OCI-LY7 (cell line): ENCODE data around the gene LRIG1. TPM values are rescaled to one million over a fixed set of nuclear protein-coding genes. Genes with fewer than 3 reads are reported as not detected.

Source experiments
- BruUV-seq: library from RNA; stranded (reverse); fragments of 400-500 nt; replicated peaks from 2 replicates; lab custom pipeline; 2021; lab: Mats Ljungman, UMichigan
- CTCF ChIA-PET: fragments of 300-600 bp; sonication (Branson Sonifier 250); formaldehyde crosslinking; loops from one replicate; lab custom pipeline; 2022; ENCODE audit warnings: antibody characterized with exemption; ENCODE audit not compliant: unreplicated experiment; lab: Charles Lee
- POLR2A ChIA-PET: fragments of 300-600 bp; sonication (Branson Sonifier 250); formaldehyde crosslinking; loops from one replicate; lab custom pipeline; 2022; ENCODE audit warnings: antibody characterized with exemption; lab: Charles Lee
- DNase-seq: peaks from one replicate; pipeline ENCODE4 v3.0.0-alpha.2; 2015; ENCODE audit warnings: low spot score
- H2AFZ ChIP-seq: fragments of 200-600 bp; sonication (generic), shearing (Covaris generic); 2 replicates; pipeline ENCODE4 v1.6.1; 2014; ENCODE audit warnings: mild to moderate bottlenecking, antibody characterized with exemption, low read length, moderate library complexity
- H3K27ac ChIP-seq: fragments of 200-600 bp; sonication (generic); 2 replicates; pipeline ENCODE4 v1.5.1; 2014; ENCODE audit warnings: mixed run types, low read depth, mild to moderate bottlenecking, moderate library complexity, low read length, inconsistent platforms; ENCODE audit not compliant: poor library complexity, severe bottlenecking
- H3K36me3 ChIP-seq: fragments of 200-600 bp; sonication (generic); 2 replicates; pipeline ENCODE4 v1.6.1; 2014; ENCODE audit warnings: mild to moderate bottlenecking, antibody characterized with exemption, low read length, moderate library complexity, mixed read lengths; ENCODE audit not compliant: insufficient read depth
- H3K4me1 ChIP-seq: fragments of 200-600 bp; sonication (generic); 2 replicates; pipeline ENCODE4 v1.5.1; 2014; ENCODE audit warnings: mild to moderate bottlenecking, low read length; ENCODE audit not compliant: insufficient read depth, poor library complexity, severe bottlenecking
- H3K4me2 ChIP-seq: fragments of 200-600 bp; sonication (generic); 2 replicates; pipeline ENCODE4 v1.6.1; 2014; ENCODE audit warnings: mild to moderate bottlenecking, low read length
- H3K4me3 ChIP-seq: fragments of 200-600 bp; sonication (generic); 2 replicates; pipeline ENCODE4 v1.5.1; 2014; ENCODE audit warnings: mild to moderate bottlenecking, low read depth, low read length; ENCODE audit not compliant: poor library complexity, severe bottlenecking
- H3K79me2 ChIP-seq: fragments of 200-600 bp; sonication (generic); 2 replicates; pipeline ENCODE4 v1.6.1; 2016; ENCODE audit warnings: low read depth, mild to moderate bottlenecking, low read length, moderate library complexity, mixed read lengths; ENCODE audit not compliant: insufficient read depth
- H3K9me2 ChIP-seq: fragments of 200-600 bp; sonication (generic); 2 replicates; pipeline ENCODE4 v1.6.1; 2016; ENCODE audit warnings: mild to moderate bottlenecking, low read length, mixed read lengths; ENCODE audit not compliant: insufficient read depth
- H3K9me3 ChIP-seq: fragments of 200-600 bp; sonication (generic); 2 replicates; pipeline ENCODE4 v1.6.1; 2014; ENCODE audit warnings: mild to moderate bottlenecking, mixed run types, low read length, mixed read lengths
- H4K20me1 ChIP-seq: fragments of 200-600 bp; sonication (generic); 2 replicates; pipeline ENCODE4 v1.6.1; 2014; ENCODE audit warnings: mild to moderate bottlenecking, antibody characterized with exemption, low read length, moderate library complexity, mixed read lengths; ENCODE audit not compliant: insufficient read depth
- CTCF ChIP-seq: fragments of 200-600 bp; sonication (generic); conservative IDR thresholded peaks from 2 replicates; pipeline ENCODE4 v1.5.1; 2014; ENCODE audit warnings: mild to moderate bottlenecking, antibody characterized with exemption, low read length, moderate library complexity, mixed read lengths
- EZH2phosphoT487 ChIP-seq: fragments of 200-600 bp; sonication (generic); IDR thresholded peaks from 2 replicates; pipeline ENCODE4 v1.6.1; 2018; ENCODE audit warnings: low read depth, borderline replicate concordance, mild to moderate bottlenecking, mixed run types, antibody characterized with exemption, low read length, moderate library complexity, mixed read lengths
- intact Hi-C: fragments of 100-400 bp; cut with micrococcal nuclease; formaldehyde crosslinking; loops from one replicate; pipeline ENCODE4 v1.10.0; 2022; ENCODE audit not compliant: unreplicated experiment
- total RNA-seq, 2 experiments: library from RNA; depleted of rRNA in 1 of 2; stranded (reverse); fragments of >200 nt in 1 of 2; shearing (Covaris generic) in 1 of 2; gene quantifications; 2 replicates each; pipeline ENCODE4 v1.2.3, GENCODE V29; 2014 to 2022

The LRIG1 gene
- total RNA-seq, 2 experiments from 2014 or later, result 84.2 to 115 TPM

- TF ChIP-seq CTCF (no peak), EZH2phosphoT487 (no peak)
- peak overlapping the region; percentile 50 for H3K27ac ChIP-seq
- H3K9me2 ChIP-seq, result no peaks in the 10 kb centered on the region
- no TSS peak for BruUV-seq
- peak; percentile 50 for DNase-seq
- peak overlapping the region; percentile 20; the same call in 1 of the 2 replicates for H3K4me2 ChIP-seq
- ChIA-PET POLR2A (interaction anchor here (0.6 to 2.9 kb wide), 6 partner anchors 10 to 52 kb away, joined by 3 to 13 read pairs (median 6); no protein-coding TSS in a partner anchor), CTCF (interaction anchor here (0.7 kb wide), 1 partner anchor 8 kb away, joined by 3 read pairs; no protein-coding TSS in a partner anchor)
- peaks cover 65% of the 10 kb centered on the region for H3K79me2 ChIP-seq
- no peak overlapping the region for H2AFZ ChIP-seq
- peaks cover 34% of the 10 kb centered on the region for H3K4me1 ChIP-seq
- no peaks in the 10 kb centered on the region for H4K20me1 ChIP-seq
- no peaks in the 10 kb centered on the region for H3K9me3 ChIP-seq
- H3K4me3 ChIP-seq, result no peak overlapping the region
- H3K36me3 ChIP-seq, result peaks cover 96% of the 10 kb centered on the region
- intact Hi-C loops, result no loop called here
These were observed 61.0 kb downstream of the LRIG1 start for GRCh38 chr3:66439666-66440344.

GRCh38 chr3:66438046-66438445, 62.8 kb downstream of the LRIG1 start:
- no peaks in the 10 kb centered on the region for H3K9me2 ChIP-seq
- DNase-seq, result no peak
- H3K36me3 ChIP-seq, result peaks cover 99% of the 10 kb centered on the region
- peaks cover 81% of the 10 kb centered on the region for H3K79me2 ChIP-seq
- intact Hi-C loops, result no loop called here
- H3K4me1 ChIP-seq, result peaks cover 34% of the 10 kb centered on the region
- H2AFZ ChIP-seq, result no peak overlapping the region
- H3K4me2 ChIP-seq, result no peak overlapping the region
- no peak for TF ChIP-seq EZH2phosphoT487
- no peak for TF ChIP-seq CTCF
- no peaks in the 10 kb centered on the region; the same call in 1 of the 2 replicates for H4K20me1 ChIP-seq
- no TSS peak for BruUV-seq
- POLR2A ChIA-PET, result no interaction called here
- no peaks in the 10 kb centered on the region for H3K9me3 ChIP-seq
- H3K27ac ChIP-seq, result no peak overlapping the region
- CTCF ChIA-PET, result no interaction called here
- H3K4me3 ChIP-seq, result no peak overlapping the region

- peaks cover 87% of the 10 kb centered on the region for H3K79me2 ChIP-seq
- no peak overlapping the region for H3K4me2 ChIP-seq
- intact Hi-C loops, result no loop called here
- TF ChIP-seq EZH2phosphoT487 (no peak), CTCF (no peak)
- ChIA-PET POLR2A (no interaction called here), CTCF (no interaction called here)
- H3K4me1 ChIP-seq, result peaks cover 30% of the 10 kb centered on the region
- peaks cover 99% of the 10 kb centered on the region for H3K36me3 ChIP-seq
- H3K27ac ChIP-seq, result no peak overlapping the region
- H3K9me3 ChIP-seq, result no peaks in the 10 kb centered on the region
- no TSS peak for BruUV-seq
- H3K4me3 ChIP-seq, result no peak overlapping the region
- H3K9me2 ChIP-seq, result no peaks in the 10 kb centered on the region
- no peak overlapping the region for H2AFZ ChIP-seq
- H4K20me1 ChIP-seq, result no peaks in the 10 kb centered on the region; the same call in 1 of the 2 replicates
- no peak for DNase-seq
These were observed 63.4 kb downstream of the LRIG1 start for GRCh38 chr3:66437341-66437929.
